Measurements from ENCODE around the gene DNASE2B.

The DNASE2B gene

DNA sequence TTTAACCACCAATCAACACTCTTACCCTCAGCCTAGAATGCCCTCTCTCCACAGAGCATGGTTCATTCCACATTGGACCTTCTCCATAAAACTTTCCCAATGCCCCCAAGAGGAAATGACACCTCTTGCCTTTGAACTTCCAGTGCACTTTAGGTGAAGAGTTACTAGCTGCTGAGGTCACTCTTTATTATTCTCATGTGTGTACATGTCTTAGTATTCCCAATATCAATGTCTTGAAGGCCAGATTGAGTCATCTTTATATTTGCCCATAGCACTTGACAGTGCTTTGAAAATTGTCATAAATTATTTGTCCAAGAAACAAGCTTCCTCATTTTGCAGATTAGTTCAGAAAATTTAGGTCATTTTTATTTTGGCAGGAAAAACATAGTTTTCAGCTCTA lies 8.1 kb upstream of the DNASE2B start:
- no peak for DNase-seq (ENCODE audit: extremely low spot score)
- ChIA-PET POLR2A (no interaction called here), CTCF (interaction anchor here (0.6 to 1.5 kb wide), 7 partner anchors 9 to 246 kb away, joined by 3 to 8 read pairs (median 3); partner anchors contain the start of gene PRKACB)
- TF ChIP-seq, protein P1, sequence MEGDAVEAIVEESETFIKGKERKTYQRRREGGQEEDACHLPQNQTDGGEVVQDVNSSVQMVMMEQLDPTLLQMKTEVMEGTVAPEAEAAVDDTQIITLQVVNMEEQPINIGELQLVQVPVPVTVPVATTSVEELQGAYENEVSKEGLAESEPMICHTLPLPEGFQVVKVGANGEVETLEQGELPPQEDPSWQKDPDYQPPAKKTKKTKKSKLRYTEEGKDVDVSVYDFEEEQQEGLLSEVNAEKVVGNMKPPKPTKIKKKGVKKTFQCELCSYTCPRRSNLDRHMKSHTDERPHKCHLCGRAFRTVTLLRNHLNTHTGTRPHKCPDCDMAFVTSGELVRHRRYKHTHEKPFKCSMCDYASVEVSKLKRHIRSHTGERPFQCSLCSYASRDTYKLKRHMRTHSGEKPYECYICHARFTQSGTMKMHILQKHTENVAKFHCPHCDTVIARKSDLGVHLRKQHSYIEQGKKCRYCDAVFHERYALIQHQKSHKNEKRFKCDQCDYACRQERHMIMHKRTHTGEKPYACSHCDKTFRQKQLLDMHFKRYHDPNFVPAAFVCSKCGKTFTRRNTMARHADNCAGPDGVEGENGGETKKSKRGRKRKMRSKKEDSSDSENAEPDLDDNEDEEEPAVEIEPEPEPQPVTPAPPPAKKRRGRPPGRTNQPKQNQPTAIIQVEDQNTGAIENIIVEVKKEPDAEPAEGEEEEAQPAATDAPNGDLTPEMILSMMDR (IDR thresholded peaks at IDR 0.05; ENCODE audit: control extremely low read depth, extremely low read depth, low read depth, missing control alignments), result no peak

DNA sequence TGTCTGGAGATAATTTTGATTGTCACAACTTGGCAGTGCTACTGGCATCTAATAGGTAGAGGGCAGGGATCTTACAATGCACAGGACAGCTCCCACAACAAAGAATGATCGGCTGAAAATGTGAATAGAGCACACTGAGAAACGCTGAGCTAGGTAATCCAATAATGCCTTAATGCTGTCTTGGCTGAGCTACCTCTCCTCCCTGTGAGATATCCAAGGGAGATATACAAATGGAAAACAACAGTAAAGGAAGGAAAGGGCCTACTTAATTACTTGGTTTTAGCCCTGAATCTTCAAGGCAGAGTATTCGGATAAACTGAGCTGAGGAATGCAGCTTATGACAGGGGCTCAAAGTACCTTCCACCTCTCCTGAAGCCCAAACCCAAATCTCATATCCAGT lies 2.9 kb downstream of the DNASE2B start:
- TF ChIP-seq, protein P1 (IDR thresholded peaks at IDR 0.05; ENCODE audit: control extremely low read depth, extremely low read depth, low read depth, missing control alignments), result no peak
- DNase-seq (ENCODE audit: extremely low spot score), result no peak
- POLR2A ChIA-PET, result no interaction called here
- CTCF ChIA-PET, result interaction anchor here (1.7 to 2.1 kb wide), 2 partner anchors 11 to 18 kb away, joined by 4 to 5 read pairs; no protein-coding TSS in a partner anchor

DNA sequence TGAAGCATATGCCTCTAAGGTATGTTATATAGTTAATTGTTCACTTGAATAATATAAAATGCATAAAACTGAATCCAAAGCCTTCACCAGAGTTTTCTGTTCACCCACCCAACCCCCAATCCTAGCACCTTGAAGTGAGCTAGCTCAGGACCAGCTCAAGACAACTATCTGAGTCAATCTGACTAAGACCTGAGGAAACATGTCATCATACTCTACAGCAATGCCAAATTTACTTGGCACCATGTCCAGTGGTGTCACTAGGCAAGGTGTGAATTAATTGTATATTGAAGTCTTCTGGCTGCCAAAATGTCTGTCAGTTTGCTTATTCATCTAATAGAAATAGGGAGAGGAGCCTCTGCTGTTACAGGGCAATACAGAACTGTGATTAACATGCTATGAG lies 3.8 kb downstream of the DNASE2B start:
- CTCF ChIA-PET, result interaction anchor here (1.7 to 2.1 kb wide), 2 partner anchors 12 to 19 kb away, joined by 4 to 5 read pairs; no protein-coding TSS in a partner anchor
- no peak for DNase-seq (ENCODE audit: extremely low spot score)
- TF ChIP-seq, protein P1 (IDR thresholded peaks at IDR 0.05; ENCODE audit: control extremely low read depth, extremely low read depth, low read depth, missing control alignments), result no peak
- POLR2A ChIA-PET, result no interaction called here

DNA sequence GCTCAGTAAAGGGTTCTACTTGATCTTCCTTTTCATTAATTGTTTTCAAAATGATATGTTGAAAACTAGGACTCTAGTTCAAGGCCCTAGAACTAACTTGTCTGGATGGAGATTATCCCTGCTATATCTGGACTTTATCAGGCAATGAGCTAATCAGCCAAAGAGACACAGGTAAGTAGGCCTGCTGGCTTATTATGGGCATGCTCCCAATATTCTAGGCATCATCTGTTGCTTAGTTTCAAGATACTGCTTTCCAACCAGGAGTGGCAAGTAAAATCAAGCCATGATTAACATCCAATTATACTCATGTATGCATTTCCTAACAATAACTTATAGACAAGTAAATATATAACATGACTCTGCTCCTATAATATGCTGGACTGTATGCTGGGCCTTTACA lies 4.2 kb downstream of the DNASE2B start:
- TF ChIP-seq, protein P1 (IDR thresholded peaks at IDR 0.05; ENCODE audit: control extremely low read depth, extremely low read depth, low read depth, missing control alignments), result no peak
- POLR2A ChIA-PET, result no interaction called here

DNA sequence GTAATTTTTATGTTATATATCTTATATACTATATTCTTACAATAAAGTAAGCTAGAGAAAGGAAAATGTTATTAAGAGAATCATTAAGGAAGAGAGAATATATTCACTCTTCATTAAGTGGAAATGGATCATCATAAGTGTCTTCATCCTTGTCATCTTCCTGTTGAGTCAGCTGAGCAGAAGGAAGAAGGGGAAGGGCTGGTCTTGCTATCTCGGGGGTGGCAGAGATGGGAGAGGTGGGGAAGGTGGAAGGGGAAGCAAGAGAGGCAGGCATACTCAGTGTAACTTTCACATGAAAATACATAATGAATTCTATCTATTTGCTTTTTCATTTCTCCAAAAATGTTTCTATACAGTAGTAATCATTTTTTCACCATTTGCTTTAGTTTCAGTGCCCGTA lies 5.1 kb downstream of the DNASE2B start:
- no peak for DNase-seq (ENCODE audit: extremely low spot score)
- CTCF ChIA-PET, result interaction anchor here (0.8 kb wide), 1 partner anchor 12 kb away, joined by 3 read pairs; no protein-coding TSS in a partner anchor
- POLR2A ChIA-PET, result no interaction called here
- TF ChIP-seq, protein P1 (IDR thresholded peaks at IDR 0.05; ENCODE audit: control extremely low read depth, extremely low read depth, low read depth, missing control alignments), result no peak

More for the DNA sequence above, 4.2 kb downstream of the DNASE2B start:
- no peak for DNase-seq (ENCODE audit: extremely low spot score)
- CTCF ChIA-PET, result interaction anchor here (1.7 to 2.1 kb wide), 2 partner anchors 12 to 19 kb away, joined by 4 to 5 read pairs; no protein-coding TSS in a partner anchor

DNA sequence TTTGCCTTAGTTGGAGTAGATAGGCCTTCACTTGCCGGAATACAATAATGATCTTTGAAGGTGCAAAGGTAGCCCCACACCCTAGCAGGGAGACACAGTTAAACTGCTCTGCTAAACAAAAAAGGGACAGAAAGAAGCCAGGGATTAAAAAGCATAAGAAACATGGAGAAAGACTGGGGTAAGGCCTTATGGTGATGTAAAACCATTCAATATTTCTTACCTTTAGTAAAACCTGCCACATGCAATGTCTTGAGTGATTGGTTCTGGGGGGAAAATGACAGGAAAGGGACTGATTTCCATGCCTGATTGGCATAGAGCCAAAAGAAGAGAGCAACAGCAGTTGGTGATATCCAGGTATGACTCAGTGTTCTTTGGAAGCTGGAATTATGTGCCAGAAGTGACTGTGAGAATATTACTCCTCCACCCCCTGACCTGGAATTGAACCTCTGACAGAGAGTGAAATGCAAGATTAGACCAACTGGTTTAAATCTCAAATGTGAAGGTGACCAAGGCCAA lies 8.1 kb downstream of the DNASE2B start:
- TF ChIP-seq, protein P1 (IDR thresholded peaks at IDR 0.05; ENCODE audit: control extremely low read depth, extremely low read depth, low read depth, missing control alignments), result no peak
- ChIA-PET POLR2A (no interaction called here), CTCF (interaction anchor here (1.3 kb wide), 1 partner anchor 28 kb away, joined by 4 read pairs; no protein-coding TSS in a partner anchor)
- DNase-seq (ENCODE audit: extremely low spot score), result no peak

All from GM10248 (cell line).